PC-9 (cell line): ENCODE results near the gene CDK11A. TPM values are rescaled to one million over a fixed set of nuclear protein-coding genes. Genes with fewer than 3 reads are reported as not detected.
"Not testable (repeated sequence)": the region's sequence is repeated elsewhere in the genome, so short reads cannot be mapped to it uniquely, and the experiment has no call there.

Experiments used
- BruUV-seq: library from RNA; stranded (reverse); fragments of 400-500 nt; replicated peaks from 2 replicates; lab custom pipeline; 2021; lab: Mats Ljungman, UMichigan
- CTCF ChIA-PET: fragments of 300-600 bp; sonication (Branson Sonifier 250); formaldehyde crosslinking; loops from one replicate; lab custom pipeline; 2022; ENCODE audit warnings: antibody characterized with exemption; lab: Charles Lee
- POLR2A ChIA-PET: fragments of 300-600 bp; sonication (Branson Sonifier 250); formaldehyde crosslinking; loops from one replicate; lab custom pipeline; 2022; ENCODE audit warnings: antibody characterized with exemption; ENCODE audit not compliant: unreplicated experiment; lab: Charles Lee
- DNase-seq, 2 experiments: peaks; one replicate each; pipeline versions ENCODE4 v3.0.0 to v3.0.0-alpha.2; 2015 to 2022; ENCODE audit warnings: mixed read lengths in 1 of 2
- H2AFZ ChIP-seq: fragments of 200-600 bp; sonication (generic); 2 replicates; pipeline ENCODE4 v1.8.1; 2017; ENCODE audit warnings: antibody characterized with exemption
- H3F3A ChIP-seq: fragments of 200-600 bp; sonication (generic); 2 replicates; pipeline ENCODE4 v1.8.1; 2017; ENCODE audit warnings: antibody characterized with exemption, mild to moderate bottlenecking, low read depth; ENCODE audit not compliant: insufficient read depth
- H3K27ac ChIP-seq: fragments of 200-600 bp; sonication (generic); 2 replicates; pipeline ENCODE4 v1.6.1; 2016; ENCODE audit warnings: mixed run types
- H3K27me3 ChIP-seq: fragments of 200-600 bp; sonication (generic); 2 replicates; pipeline ENCODE4 v1.6.1; 2016; ENCODE audit warnings: low read depth, mixed run types; ENCODE audit not compliant: insufficient read depth
- H3K36me3 ChIP-seq: fragments of 200-600 bp; sonication (generic); 2 replicates; pipeline ENCODE4 v1.6.1; 2016; ENCODE audit warnings: low read depth, mixed run types
- H3K4me1 ChIP-seq: fragments of 200-600 bp; sonication (generic); replicated peaks from 2 replicates; pipeline ENCODE4 v1.6.1; 2016; ENCODE audit warnings: mixed run types; ENCODE audit not compliant: insufficient read depth
- H3K4me2 ChIP-seq: fragments of 200-600 bp; sonication (generic); 2 replicates; pipeline ENCODE4 v1.6.1; 2017; ENCODE audit warnings: mixed run types
- H3K4me3 ChIP-seq: fragments of 200-600 bp; sonication (generic); 2 replicates; pipeline ENCODE4 v1.6.1; 2016; ENCODE audit warnings: mixed run types
- H3K79me2 ChIP-seq: fragments of 200-600 bp; sonication (generic); 2 replicates; pipeline ENCODE4 v1.6.1; 2017; ENCODE audit warnings: low read depth, mixed run types
- H3K9me2 ChIP-seq: fragments of 200-600 bp; sonication (generic); 2 replicates; pipeline ENCODE4 v1.8.1; 2017; ENCODE audit warnings: mild to moderate bottlenecking; ENCODE audit not compliant: insufficient read depth
- H3K9me3 ChIP-seq: fragments of 200-600 bp; sonication (generic); 2 replicates; pipeline ENCODE4 v1.8.1; 2016; ENCODE audit warnings: low read depth; ENCODE audit not compliant: insufficient read depth
- H4K20me1 ChIP-seq: fragments of 200-600 bp; sonication (generic); 2 replicates; pipeline ENCODE4 v1.8.1; 2017; ENCODE audit not compliant: insufficient read depth
- intact Hi-C: fragments of 100-400 bp; cut with micrococcal nuclease; formaldehyde crosslinking; loops from one replicate; pipeline ENCODE4 v1.10.0; 2022; ENCODE audit not compliant: unreplicated experiment
- total RNA-seq: library from RNA; stranded (reverse); gene quantifications from 2 replicates; pipeline ENCODE4 v1.2.3, GENCODE V29; 2021
- TF ChIP-seq, protein P1 (sequence below): fragments of 200-600 bp; sonication (generic); conservative IDR thresholded peaks from 2 replicates; pipeline ENCODE4 v1.6.1; 2017; ENCODE audit warnings: mixed run types, antibody characterized with exemption, mild to moderate bottlenecking, moderate library complexity

CDK11A gene
- total RNA-seq, 1 experiment from 2014 or later = 42.2 TPM

GRCh38 chr1:1664941-1665814, 59.0 kb downstream of the CDK11A start:
- BruUV-seq = no TSS peak
- no peaks in the 10 kb centered on the region for H3F3A ChIP-seq
- no peak for DNase-seq
- H3K36me3 ChIP-seq = peaks cover 13% of the 10 kb centered on the region
- H3K4me2 ChIP-seq = no peak overlapping the region
- no peak overlapping the region for H3K27ac ChIP-seq
- intact Hi-C loops = no loop called here
- no peaks in the 10 kb centered on the region for H3K79me2 ChIP-seq
- no peaks in the 10 kb centered on the region for H3K9me2 ChIP-seq
- no peaks in the 10 kb centered on the region for H4K20me1 ChIP-seq
- H3K4me3 ChIP-seq = no peak overlapping the region
- ChIA-PET CTCF (no interaction called here), POLR2A (no interaction called here)
- H3K4me1 ChIP-seq = no peaks in the 10 kb centered on the region
- no peaks in the 10 kb centered on the region for H3K9me3 ChIP-seq
- H2AFZ ChIP-seq = no peak overlapping the region
- H3K27me3 ChIP-seq = no peaks in the 10 kb centered on the region
- TF ChIP-seq, protein P1, sequence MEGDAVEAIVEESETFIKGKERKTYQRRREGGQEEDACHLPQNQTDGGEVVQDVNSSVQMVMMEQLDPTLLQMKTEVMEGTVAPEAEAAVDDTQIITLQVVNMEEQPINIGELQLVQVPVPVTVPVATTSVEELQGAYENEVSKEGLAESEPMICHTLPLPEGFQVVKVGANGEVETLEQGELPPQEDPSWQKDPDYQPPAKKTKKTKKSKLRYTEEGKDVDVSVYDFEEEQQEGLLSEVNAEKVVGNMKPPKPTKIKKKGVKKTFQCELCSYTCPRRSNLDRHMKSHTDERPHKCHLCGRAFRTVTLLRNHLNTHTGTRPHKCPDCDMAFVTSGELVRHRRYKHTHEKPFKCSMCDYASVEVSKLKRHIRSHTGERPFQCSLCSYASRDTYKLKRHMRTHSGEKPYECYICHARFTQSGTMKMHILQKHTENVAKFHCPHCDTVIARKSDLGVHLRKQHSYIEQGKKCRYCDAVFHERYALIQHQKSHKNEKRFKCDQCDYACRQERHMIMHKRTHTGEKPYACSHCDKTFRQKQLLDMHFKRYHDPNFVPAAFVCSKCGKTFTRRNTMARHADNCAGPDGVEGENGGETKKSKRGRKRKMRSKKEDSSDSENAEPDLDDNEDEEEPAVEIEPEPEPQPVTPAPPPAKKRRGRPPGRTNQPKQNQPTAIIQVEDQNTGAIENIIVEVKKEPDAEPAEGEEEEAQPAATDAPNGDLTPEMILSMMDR = no peak

- peaks cover 13% of the 10 kb centered on the region for H3K36me3 ChIP-seq
- H2AFZ ChIP-seq, H3K4me1 ChIP-seq, BruUV-seq, H3K79me2 ChIP-seq, POLR2A ChIA-PET, intact Hi-C loops, H4K20me1 ChIP-seq, DNase-seq, H3K9me3 ChIP-seq, CTCF ChIA-PET, H3F3A ChIP-seq, H3K4me3 ChIP-seq, H3K27ac ChIP-seq, H3K4me2 ChIP-seq, H3K27me3 ChIP-seq, H3K9me2 ChIP-seq: not testable (repeated sequence)
Measured at GRCh38 chr1:1664318-1664717, 59.8 kb downstream of the CDK11A start.

DNA sequence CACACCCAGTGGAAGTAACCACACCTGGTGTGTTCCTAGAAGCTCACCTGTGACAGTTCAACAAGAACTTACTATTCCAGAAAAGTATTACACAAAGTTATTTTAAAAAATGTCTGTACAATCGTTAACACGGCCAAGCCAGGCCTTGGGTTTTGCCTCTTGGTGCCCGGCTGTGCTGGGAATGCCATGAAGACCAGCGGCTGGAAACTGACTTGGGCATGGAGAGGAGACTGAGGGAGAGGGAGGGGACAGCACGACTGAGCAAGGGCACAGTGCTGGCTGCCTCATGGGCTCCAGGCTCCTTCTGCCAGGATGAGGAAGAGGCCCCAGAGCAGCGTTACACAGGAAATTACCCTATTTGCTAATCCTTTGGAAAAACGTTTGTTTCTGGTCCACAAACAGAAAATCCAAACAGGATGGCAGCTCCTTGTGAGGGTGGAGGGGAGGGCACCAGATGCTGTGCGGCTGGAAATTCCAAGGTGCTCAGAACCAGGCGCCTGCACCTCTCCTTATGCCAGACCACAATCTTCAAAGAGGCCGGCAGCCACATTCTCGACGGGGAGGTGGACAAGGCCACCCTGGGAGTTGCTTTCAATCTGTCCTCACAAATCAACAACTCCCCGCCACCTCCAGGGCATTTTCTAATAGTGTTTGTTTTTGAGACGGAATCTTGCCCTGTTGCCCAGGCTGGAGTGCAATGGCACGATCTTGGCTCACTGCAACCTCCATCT, 61.2 kb downstream of the CDK11A start:
- H3K27ac ChIP-seq, DNase-seq: not testable (repeated sequence)

GRCh38 chr1:1662392-1662791, 61.8 kb downstream of the CDK11A start:
- H4K20me1 ChIP-seq, H3F3A ChIP-seq, H2AFZ ChIP-seq, H3K79me2 ChIP-seq, H3K4me2 ChIP-seq, H3K9me3 ChIP-seq, CTCF ChIA-PET, H3K27me3 ChIP-seq, BruUV-seq, POLR2A ChIA-PET, intact Hi-C loops, H3K9me2 ChIP-seq, H3K4me1 ChIP-seq, H3K27ac ChIP-seq, DNase-seq, H3K4me3 ChIP-seq: not testable (repeated sequence)
- peaks cover 13% of the 10 kb centered on the region for H3K36me3 ChIP-seq

More for the DNA sequence above, 61.2 kb downstream of the CDK11A start:
- H3K79me2 ChIP-seq, H3K9me2 ChIP-seq, intact Hi-C loops, H2AFZ ChIP-seq, H4K20me1 ChIP-seq, H3K4me1 ChIP-seq, H3K27me3 ChIP-seq, H3K9me3 ChIP-seq, H3K4me2 ChIP-seq, H3F3A ChIP-seq, H3K4me3 ChIP-seq, CTCF ChIA-PET, POLR2A ChIA-PET, BruUV-seq: not testable (repeated sequence)
- H3K36me3 ChIP-seq = peaks cover 13% of the 10 kb centered on the region
